Thymus (tissue), 11 donors: ENCODE measurements around the gene ATP9A. TPM values are rescaled to one million over a fixed set of nuclear protein-coding genes. Genes with fewer than 3 reads are reported as not detected.

Experiments used
- DNase-seq, 9 donors: peaks; one replicate each; pipeline ENCODE4 v3.0.0-alpha.2; 2013; ENCODE audit warnings: low spot score in 9 of 9, low read depth in 6 of 9, missing footprints in 1 of 9
- H3K27ac ChIP-seq, 2 donors: one replicate each; pipeline ENCODE4 v1.5.1; 2013; ENCODE audit warnings: control low read depth in 1 of 2, low read depth in 1 of 2, low read length in 1 of 2, mild to moderate bottlenecking in 1 of 2, moderate library complexity in 1 of 2
- H3K27me3 ChIP-seq, 2 donors: one replicate each; pipeline ENCODE4 v1.5.1; 2013; ENCODE audit warnings: low read length in 1 of 2; ENCODE audit not compliant: control insufficient read depth in 2 of 2, insufficient read depth in 1 of 2
- H3K36me3 ChIP-seq, 2 donors: one replicate each; pipeline ENCODE4 v1.5.1; 2013; ENCODE audit warnings: low read length in 1 of 2, mild to moderate bottlenecking in 1 of 2, moderate library complexity in 1 of 2; ENCODE audit not compliant: control insufficient read depth in 2 of 2, insufficient read depth in 2 of 2
- H3K4me1 ChIP-seq, 2 donors: one replicate each; pipeline ENCODE4 v1.5.1; 2013; ENCODE audit warnings: low read length in 2 of 2; ENCODE audit not compliant: control insufficient read depth in 2 of 2, insufficient read depth in 2 of 2
- H3K4me3 ChIP-seq, 2 donors: one replicate each; pipeline ENCODE4 v1.5.1; 2013; ENCODE audit warnings: low read length in 2 of 2, control low read depth in 1 of 2, mild to moderate bottlenecking in 1 of 2
- H3K9me3 ChIP-seq, 2 donors: one replicate each; pipeline ENCODE4 v1.5.1; 2013; ENCODE audit warnings: low read length in 1 of 2, mild to moderate bottlenecking in 1 of 2; ENCODE audit not compliant: control insufficient read depth in 2 of 2, insufficient read depth in 1 of 2
- WGBS: extraction: QIAGEN DNeasy Blood & Tissue Kit; methylation state at CpG from one replicate; pipeline ENCODE4 v1.1.7; 2013; 5-methylcytosine and 5-hydroxymethylcytosine counted together
- polyA plus RNA-seq: library from polyadenylated mRNA; stranded (reverse); fragments of 200-250 nt; gene quantifications from one replicate; pipeline ENCODE4 v1.2.3, GENCODE V29; 2013
- total RNA-seq: library from RNA; stranded (reverse); fragments of 120-200 nt; gene quantifications from one replicate; pipeline ENCODE4 v1.2.4, GENCODE V29; 2013
- donor health status: healthy.

Gene ATP9A
- total and polyA plus RNA-seq, 2 donors, result 4.7 to 6.7 TPM

GRCh38 chr20:51799401-51799860 lies 31.2 kb upstream of the ATP9A start:
- Histone ChIP-seq H3K4me3 (no peak overlapping the region), H3K4me1 (no peaks in the 10 kb centered on the region), H3K27ac (no peak overlapping the region), H3K27me3 (peaks cover 37 to 54% of the 10 kb centered on the region in 2 donors), H3K36me3 (no peaks in the 10 kb centered on the region), H3K9me3 (no peaks in the 10 kb centered on the region)
- DNase-seq, result no peak
- 5% methylated on average over 10 of the region's 10 CpGs for WGBS

GRCh38 chr20:51797357-51798025 lies 29.3 kb upstream of the ATP9A start:
- Histone ChIP-seq H3K4me3 (no peak overlapping the region), H3K27ac (no peak overlapping the region), H3K27me3 (peaks cover 32 to 42% of the 10 kb centered on the region in 2 donors), H3K4me1 (no peaks in the 10 kb centered on the region), H3K9me3 (no peaks in the 10 kb centered on the region), H3K36me3 (no peaks in the 10 kb centered on the region)
- WGBS, result 89% methylated on average over 3 of the region's 3 CpGs
- DNase-seq, result no peak

- no peak overlapping the region for H3K27ac ChIP-seq
- 91% methylated on average over 3 of the region's 3 CpGs for WGBS
- H3K36me3 ChIP-seq, result no peaks in the 10 kb centered on the region
- H3K4me3 ChIP-seq, result no peak overlapping the region
- no peaks in the 10 kb centered on the region for H3K9me3 ChIP-seq
- H3K27me3 ChIP-seq, result peaks cover 20 to 30% of the 10 kb centered on the region in 2 donors
- H3K4me1 ChIP-seq, result no peaks in the 10 kb centered on the region
- DNase-seq, result no peak
These were observed 28.1 kb upstream of the ATP9A start for GRCh38 chr20:51796340-51796739.

- H3K36me3 ChIP-seq, result no peaks in the 10 kb centered on the region
- H3K4me3 ChIP-seq, result no peak overlapping the region
- no peak overlapping the region for H3K27ac ChIP-seq
- no peak for DNase-seq
- H3K27me3 ChIP-seq, result peaks cover 0 to under 1% of the 10 kb centered on the region in 2 donors
- 97% methylated on average over 7 of the region's 7 CpGs for WGBS
- no peaks in the 10 kb centered on the region for H3K4me1 ChIP-seq
- H3K9me3 ChIP-seq, result no peaks in the 10 kb centered on the region
These were observed 24.8 kb upstream of the ATP9A start for GRCh38 chr20:51792960-51793359.

GRCh38 chr20:51791626-51792025 lies 23.4 kb upstream of the ATP9A start:
- Histone ChIP-seq H3K27ac (no peak overlapping the region), H3K9me3 (no peaks in the 10 kb centered on the region), H3K4me1 (no peaks in the 10 kb centered on the region), H3K36me3 (no peaks in the 10 kb centered on the region), H3K27me3 (no peaks in the 10 kb centered on the region), H3K4me3 (no peak overlapping the region)
- DNase-seq, result no peak
- WGBS, result 94% methylated on average over 13 of the region's 13 CpGs

GRCh38 chr20:51790256-51790655 lies 22.1 kb upstream of the ATP9A start:
- no peak for DNase-seq
- Histone ChIP-seq H3K27ac (no peak overlapping the region), H3K36me3 (no peaks in the 10 kb centered on the region), H3K27me3 (no peaks in the 10 kb centered on the region), H3K9me3 (no peaks in the 10 kb centered on the region), H3K4me3 (no peak overlapping the region), H3K4me1 (no peaks in the 10 kb centered on the region)
- 97% methylated on average over 17 of the region's 17 CpGs for WGBS

GRCh38 chr20:51789434-51789833 lies 21.2 kb upstream of the ATP9A start:
- Histone ChIP-seq H3K9me3 (no peaks in the 10 kb centered on the region), H3K36me3 (no peaks in the 10 kb centered on the region), H3K4me3 (no peak overlapping the region), H3K27ac (no peak overlapping the region), H3K27me3 (no peaks in the 10 kb centered on the region), H3K4me1 (no peaks in the 10 kb centered on the region)
- 83% methylated on average over 2 of the region's 2 CpGs for WGBS
- no peak for DNase-seq

GRCh38 chr20:51788822-51789221 lies 20.6 kb upstream of the ATP9A start:
- H3K4me1 ChIP-seq, result no peaks in the 10 kb centered on the region
- no peaks in the 10 kb centered on the region for H3K9me3 ChIP-seq
- H3K4me3 ChIP-seq, result no peak overlapping the region
- no peaks in the 10 kb centered on the region for H3K36me3 ChIP-seq
- no peak for DNase-seq
- no peaks in the 10 kb centered on the region for H3K27me3 ChIP-seq
- 96% methylated on average over 14 of the region's 14 CpGs for WGBS
- no peak overlapping the region for H3K27ac ChIP-seq

- 97% methylated on average over 15 of the region's 15 CpGs for WGBS
- Histone ChIP-seq H3K4me3 (no peak overlapping the region), H3K9me3 (peaks cover 0 to 2% of the 10 kb centered on the region in 2 donors), H3K36me3 (no peaks in the 10 kb centered on the region), H3K4me1 (no peaks in the 10 kb centered on the region), H3K27ac (no peak overlapping the region), H3K27me3 (no peaks in the 10 kb centered on the region)
- no peak for DNase-seq
These were observed 16.1 kb upstream of the ATP9A start for GRCh38 chr20:51784299-51784698.
